HT1080 (cell line): ENCODE data around the gene ELMO1. TPM values are rescaled to one million over a fixed set of nuclear protein-coding genes. Genes with fewer than 3 reads are reported as not detected.
"Not testable (repeated sequence)": the region's sequence is repeated elsewhere in the genome, so short reads cannot be mapped to it uniquely, and the experiment has no call there.

Source experiments
- DNase-seq: peaks from one replicate; pipeline ENCODE4 v3.0.0-alpha.2; 2015; ENCODE audit warnings: low read depth
- total RNA-seq: library from RNA; depleted of rRNA; stranded (reverse); fragments of >200 nt; shearing (Covaris generic); gene quantifications from 2 replicates; pipeline ENCODE4 v1.2.3, GENCODE V29; 2014

Gene ELMO1
- total RNA-seq, 1 experiment from 2014 or later, result 12.3 TPM

- no peak for DNase-seq
Measured at GRCh38 chr7:37145682-37146081, 303.0 kb downstream of the ELMO1 start.

- no peak for DNase-seq
Measured at GRCh38 chr7:37144423-37144822, 304.2 kb downstream of the ELMO1 start.

GRCh38 chr7:37142958-37143357, 305.7 kb downstream of the ELMO1 start:
- no peak for DNase-seq

- no peak for DNase-seq
Measured at GRCh38 chr7:37141742-37142141, 306.9 kb downstream of the ELMO1 start.

- not testable (repeated sequence) for DNase-seq
Measured at GRCh38 chr7:37133902-37134301, 314.8 kb downstream of the ELMO1 start.

- DNase-seq, result no peak
Measured at GRCh38 chr7:37131855-37132254, 316.8 kb downstream of the ELMO1 start.

GRCh38 chr7:37129035-37129425, 319.6 kb downstream of the ELMO1 start:
- DNase-seq, result no peak

GRCh38 chr7:37128327-37129034, 320.2 kb downstream of the ELMO1 start:
- DNase-seq, result no peak

GRCh38 chr7:37119296-37119860, 329.3 kb downstream of the ELMO1 start:
- no peak for DNase-seq

- no peak for DNase-seq
Measured at GRCh38 chr7:37118004-37118403, 330.7 kb downstream of the ELMO1 start.

GRCh38 chr7:37117292-37117691, 331.4 kb downstream of the ELMO1 start:
- DNase-seq, result no peak

- DNase-seq, result no peak
Measured at GRCh38 chr7:37116093-37116701, 332.5 kb downstream of the ELMO1 start.

- no peak for DNase-seq
Measured at GRCh38 chr7:37113661-37114355, 334.9 kb downstream of the ELMO1 start.

GRCh38 chr7:37112876-37113275, 335.8 kb downstream of the ELMO1 start:
- DNase-seq, result no peak

GRCh38 chr7:37112218-37112617, 336.4 kb downstream of the ELMO1 start:
- no peak for DNase-seq

- no peak for DNase-seq
Measured at GRCh38 chr7:37111459-37111858, 337.2 kb downstream of the ELMO1 start.

GRCh38 chr7:37110660-37111424, 337.8 kb downstream of the ELMO1 start:
- DNase-seq, result peak; percentile 8

- DNase-seq, result peak; percentile 7
Measured at GRCh38 chr7:37109843-37110242, 338.8 kb downstream of the ELMO1 start.

- no peak for DNase-seq
Measured at GRCh38 chr7:37109016-37109683, 339.5 kb downstream of the ELMO1 start.

GRCh38 chr7:37108615-37109014, 340.0 kb downstream of the ELMO1 start:
- peak; percentile 46 for DNase-seq
